NOMO-1 (cell line): ENCODE results near the gene RREB1.
"Not testable (repeated sequence)": the region's sequence is repeated elsewhere in the genome, so short reads cannot be mapped to it uniquely, and the experiment has no call there.

Experiments
- DNase-seq, 2 experiments: peaks; one replicate each; lab custom pipeline; 2025; ENCODE audit not compliant: unreplicated experiment in 2 of 2; lab: John Stamatoyannopoulos, UW

RREB1 gene

DNA sequence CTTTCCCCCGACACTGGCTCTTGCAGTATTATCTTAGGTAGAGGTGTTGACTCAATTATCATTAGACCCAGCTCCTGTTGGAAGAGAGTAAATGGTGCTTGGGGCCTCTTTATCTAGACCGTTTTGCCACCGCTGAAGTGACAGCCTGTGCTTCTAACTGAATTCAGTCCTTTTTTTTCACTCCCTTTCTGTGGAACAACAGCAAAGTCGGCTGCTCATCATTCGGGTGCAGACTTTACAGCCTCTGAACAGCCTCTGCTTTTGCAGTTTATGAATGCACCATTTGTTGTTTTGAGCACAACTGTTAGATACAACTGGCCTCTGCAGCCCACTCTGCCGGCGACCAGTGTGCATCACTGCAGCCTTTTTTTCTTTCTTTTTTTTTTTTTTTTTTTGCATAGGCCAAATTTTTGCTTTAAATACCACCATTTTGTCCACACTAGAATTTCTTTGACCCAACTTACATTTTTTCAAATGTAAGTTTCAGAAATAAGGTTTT is 35.8 kb downstream of the RREB1 start:
- peak in 1 of 2 experiments; percentile 27 for DNase-seq

GRCh38 chr6:7144872-7145584 is 37.3 kb downstream of the RREB1 start:
- peak in 1 of 2 experiments; percentile 53 for DNase-seq

GRCh38 chr6:7145585-7145884 is 37.8 kb downstream of the RREB1 start:
- DNase-seq: no peak

DNA sequence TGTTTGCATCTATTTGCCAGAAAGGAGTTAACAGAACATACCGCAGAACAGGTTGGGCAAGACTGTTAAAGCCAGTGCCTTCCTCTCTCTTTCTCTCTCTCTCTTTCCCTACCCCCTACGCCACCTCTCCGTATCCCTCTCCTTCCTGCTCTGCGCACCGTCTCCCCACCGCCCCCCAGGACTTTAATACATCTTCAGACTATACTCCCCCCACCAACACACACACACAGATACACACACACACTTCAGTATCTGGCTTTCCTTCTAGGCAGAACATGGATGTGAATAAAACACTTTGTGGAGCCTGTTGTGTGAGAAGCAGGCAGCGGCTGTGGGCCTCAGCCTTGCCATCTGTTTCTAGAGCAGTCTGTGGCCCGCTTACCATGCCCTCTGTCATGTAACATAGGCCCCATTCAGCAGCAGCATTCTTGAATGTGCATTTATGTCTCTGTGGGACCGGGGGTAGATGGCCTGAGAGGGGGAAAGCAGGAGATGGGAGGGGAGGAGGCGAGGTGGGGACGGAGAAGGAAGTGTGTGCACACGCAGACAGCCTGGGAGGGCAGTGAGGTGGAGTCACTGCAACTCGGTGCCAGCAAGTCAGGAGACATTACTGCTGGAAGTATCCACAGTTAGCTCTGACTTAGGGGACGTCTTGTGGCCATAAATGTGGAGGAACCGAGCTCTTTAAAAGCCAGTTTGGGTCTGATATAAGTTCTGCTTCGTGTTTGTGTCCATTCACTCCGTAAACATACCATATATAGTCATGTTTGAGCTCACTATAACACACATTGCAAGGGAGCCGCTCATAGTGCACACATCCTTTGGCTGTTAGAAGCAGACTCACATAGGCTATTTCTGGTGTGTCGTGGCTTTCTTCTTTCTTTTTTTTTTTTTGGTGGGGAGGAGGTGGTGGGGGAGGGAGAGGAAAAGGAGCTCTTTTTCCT is 38.4 kb downstream of the RREB1 start:
- DNase-seq: peak; percentile 83 to 85

DNA sequence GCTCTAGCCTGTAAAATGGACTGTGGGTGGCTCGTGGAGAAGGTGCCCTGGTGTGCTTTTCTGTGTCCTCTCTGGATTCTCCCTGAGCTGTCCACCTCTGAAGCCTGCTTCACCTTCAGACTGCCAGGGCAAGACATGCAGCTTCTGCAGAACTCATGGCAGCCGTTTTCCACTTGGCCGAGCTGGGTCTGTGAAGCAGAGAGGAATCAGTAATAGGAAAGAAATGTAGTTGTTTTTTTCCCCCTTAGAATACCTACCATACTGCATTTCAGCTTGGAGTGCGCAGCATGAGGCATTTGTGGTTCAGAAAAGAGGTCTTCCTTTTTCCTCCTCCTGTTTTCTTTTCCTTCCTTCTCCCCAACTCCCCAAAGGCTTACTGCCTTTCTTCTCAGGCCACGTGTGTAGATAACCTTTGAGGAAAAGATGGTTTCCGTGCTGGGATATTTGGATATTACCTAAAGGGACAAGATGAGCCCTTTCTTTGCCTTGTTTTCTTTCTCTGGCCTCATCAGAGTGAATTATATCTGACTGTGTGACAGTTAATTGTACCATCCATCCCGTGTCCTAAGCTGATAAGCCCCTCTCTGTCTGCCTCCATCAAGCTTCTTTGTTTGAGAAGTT is 39.4 kb downstream of the RREB1 start:
- DNase-seq: no peak

GRCh38 chr6:7148100-7148822 is 40.5 kb downstream of the RREB1 start:
- no peak for DNase-seq

DNA sequence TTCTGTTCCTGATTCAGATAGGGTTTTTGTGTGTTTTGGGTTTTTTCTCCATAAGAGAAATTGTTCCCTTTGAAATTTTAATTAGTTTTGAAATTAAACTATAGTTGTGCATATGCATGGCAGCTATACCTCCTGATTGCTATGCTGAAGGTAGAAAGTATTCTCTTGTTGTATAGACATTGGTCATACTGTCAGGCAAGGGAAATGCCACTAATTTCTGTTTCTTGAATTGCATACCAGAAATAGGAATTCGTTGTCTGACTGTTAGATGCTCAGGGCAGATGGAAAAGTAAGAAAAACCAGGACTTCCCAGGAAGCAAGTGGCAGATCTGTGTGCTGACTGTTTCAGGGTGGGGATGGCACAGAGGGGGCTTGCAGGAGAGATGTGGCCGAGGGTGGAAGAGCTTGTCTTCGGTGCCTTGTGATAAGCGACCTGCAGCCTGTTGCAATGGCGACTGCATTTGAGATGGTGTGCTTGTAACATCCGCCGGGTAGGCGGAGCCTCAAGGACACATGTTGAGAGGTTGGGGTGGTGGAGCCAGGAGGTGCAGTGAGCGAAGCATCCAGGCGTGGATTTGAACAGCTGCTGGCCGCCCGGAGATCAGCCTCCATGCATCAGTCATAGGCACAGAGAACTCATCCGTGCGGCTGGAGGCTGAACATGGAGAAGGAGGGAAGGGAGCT is 42.8 kb downstream of the RREB1 start:
- DNase-seq: no peak

DNA sequence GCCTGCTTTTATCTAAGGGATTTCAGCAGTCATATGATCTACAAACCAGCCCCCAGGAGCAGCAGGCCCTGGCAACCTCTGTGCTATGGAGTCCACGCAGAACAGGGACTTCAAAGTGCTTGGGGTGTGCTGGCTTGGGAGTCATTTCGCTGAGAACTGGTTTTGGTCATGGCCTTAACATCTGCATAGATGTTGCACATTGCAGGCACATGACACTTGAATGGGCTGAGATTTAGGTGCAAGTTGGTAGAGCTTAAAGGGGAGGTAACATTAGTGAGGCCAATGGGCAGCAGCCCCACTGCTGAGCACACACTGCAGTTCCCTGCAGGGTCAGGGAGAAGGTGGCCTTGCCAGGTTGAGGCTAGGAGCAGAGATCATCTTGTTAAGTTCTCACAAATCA is 43.6 kb downstream of the RREB1 start:
- no peak for DNase-seq

GRCh38 chr6:7152462-7152861 is 44.7 kb downstream of the RREB1 start:
- no peak for DNase-seq

DNA sequence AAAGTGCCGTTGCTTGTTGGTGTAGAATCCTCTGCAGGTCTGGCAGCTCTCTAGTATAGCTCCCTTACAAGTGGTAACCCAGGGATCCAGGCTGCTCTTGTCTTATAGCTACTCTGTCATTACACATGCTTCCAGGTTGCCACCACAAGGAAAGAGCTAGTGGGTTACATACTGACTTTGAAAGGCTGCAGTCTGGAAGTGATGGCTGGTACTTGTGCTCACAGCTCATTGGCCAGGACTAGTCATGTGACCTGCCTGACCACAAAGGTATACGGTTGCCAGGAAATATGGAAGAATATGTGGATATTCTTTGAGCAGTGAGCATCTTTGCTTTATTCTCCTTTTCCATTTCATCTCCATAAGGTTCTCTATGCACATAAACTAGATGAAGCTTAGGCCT is 46.0 kb downstream of the RREB1 start:
- no peak for DNase-seq

DNA sequence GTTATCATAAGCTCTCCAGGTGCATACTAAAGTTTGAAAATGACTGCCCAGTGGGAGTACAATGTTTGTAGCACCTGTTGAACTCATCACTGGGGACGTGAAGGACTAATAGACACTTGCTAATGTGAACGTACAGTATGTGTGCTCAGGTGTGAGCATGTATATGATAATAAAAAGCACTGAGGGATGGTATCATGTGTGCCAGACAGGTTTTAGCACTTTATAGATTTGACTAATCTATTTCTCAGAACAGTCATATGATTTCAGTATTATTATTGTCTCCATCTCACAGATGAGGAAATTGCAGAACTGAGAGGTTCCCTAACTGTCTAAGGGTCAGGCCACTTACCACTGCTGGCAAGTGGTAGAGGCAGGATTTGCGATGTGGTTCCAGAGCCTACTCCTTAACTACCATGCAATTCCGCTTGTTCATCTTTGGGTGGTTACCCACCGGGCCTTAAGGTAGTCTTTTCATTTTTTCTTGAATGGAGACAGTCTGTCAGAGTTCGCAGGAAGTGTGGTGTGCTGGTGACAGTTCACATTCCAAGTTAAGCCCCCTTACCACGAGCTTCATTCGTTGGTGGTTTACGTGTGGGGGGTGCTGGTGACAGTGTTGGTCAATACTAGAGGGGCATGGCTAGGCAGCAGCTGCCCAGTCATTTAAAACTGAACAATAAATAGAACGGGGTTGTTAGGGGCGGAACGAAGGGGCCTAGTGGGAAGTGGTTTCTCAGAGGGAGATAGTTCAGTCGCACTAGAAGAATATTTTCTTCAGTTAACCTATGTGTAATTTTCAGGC is 46.8 kb downstream of the RREB1 start:
- peak; percentile 91 to 96 for DNase-seq

- no peak for DNase-seq
Observed at GRCh38 chr6:7155871-7156579, 48.3 kb downstream of the RREB1 start.

DNA sequence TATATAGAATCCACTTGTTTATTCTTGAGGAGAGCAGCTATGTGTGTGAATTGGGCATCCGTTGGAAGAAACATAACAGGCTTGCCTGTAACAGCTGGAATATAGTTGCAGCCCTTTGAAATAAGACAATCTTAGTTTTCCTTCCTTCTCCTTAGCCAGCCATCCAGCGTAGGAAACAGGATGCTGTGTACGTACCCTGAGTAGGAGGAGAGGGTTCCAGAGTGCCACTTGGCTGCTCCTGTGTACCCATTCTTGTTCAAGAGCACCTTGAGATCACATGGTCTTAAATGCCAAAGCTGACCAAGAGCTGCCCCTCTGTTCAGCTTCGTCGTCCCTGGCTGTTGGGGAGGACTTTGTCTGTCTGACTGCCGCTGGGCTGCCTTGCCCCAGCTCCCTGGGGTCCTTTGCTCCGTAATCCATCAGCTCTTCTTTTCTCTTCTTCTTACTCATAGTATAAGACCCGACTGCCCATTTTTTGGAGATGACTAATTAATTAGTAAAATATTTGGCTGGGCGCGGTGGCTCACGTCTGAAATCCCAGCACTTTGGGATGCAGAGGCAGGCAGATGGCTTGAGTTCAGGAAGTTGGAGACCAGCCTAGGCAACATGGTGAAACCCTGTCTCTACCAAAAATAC is 49.0 kb downstream of the RREB1 start:
- DNase-seq: no peak

DNA sequence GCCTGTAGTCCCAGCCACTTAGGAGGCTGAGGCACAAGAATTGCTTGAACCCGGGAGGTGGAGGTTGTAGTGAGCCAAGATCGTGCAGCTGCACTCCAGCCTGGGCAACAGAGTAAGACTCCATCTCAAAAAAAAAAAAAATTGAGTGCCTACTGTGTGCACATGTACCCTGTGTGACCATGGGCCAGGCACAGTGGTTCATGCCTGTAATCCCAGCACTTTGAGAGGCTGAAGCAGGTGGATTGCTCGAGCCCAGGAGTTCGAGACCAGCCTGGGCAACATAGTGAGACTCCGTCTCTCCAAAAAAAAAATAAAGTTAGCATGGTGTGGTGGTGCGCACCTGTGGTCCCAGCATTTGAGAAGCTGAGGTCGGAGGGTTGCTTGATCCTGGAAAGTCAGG is 49.5 kb downstream of the RREB1 start:
- DNase-seq: not testable (repeated sequence)

GRCh38 chr6:7157752-7158616 is 50.2 kb downstream of the RREB1 start:
- DNase-seq: no peak

DNA sequence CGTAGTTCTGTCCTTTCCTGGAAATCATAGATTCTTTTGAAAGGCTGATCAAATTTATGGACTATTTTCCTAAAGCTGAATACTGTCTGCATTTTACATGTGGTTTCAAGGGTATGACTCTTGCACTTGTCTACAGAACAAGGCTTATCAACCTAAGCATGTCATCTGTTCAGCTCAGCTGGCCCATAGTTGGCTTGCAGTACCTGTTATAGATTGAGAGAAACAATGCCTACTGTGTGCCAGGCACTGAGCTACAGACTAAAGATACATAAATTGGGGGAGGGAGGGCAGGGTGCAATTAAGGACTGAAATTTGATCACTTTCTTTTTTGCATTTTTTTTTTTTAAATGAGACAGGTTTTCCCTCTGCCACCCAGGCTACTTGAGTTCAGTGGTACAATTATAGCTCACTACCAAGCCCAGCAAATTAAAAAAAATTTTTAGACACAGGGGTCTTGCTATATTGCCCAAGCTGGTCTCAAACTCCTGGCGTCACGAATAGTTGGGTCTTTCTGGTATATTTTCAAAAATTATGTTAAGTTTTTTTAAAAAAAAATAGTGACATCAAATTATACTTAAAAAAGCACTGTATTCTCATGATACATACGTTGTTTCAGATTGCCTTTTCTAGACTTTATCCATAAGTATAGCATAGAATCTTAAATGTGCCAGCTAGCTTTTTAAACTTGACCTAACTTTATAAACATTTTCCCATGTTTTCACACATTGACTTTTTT is 52.2 kb downstream of the RREB1 start:
- no peak for DNase-seq

DNA sequence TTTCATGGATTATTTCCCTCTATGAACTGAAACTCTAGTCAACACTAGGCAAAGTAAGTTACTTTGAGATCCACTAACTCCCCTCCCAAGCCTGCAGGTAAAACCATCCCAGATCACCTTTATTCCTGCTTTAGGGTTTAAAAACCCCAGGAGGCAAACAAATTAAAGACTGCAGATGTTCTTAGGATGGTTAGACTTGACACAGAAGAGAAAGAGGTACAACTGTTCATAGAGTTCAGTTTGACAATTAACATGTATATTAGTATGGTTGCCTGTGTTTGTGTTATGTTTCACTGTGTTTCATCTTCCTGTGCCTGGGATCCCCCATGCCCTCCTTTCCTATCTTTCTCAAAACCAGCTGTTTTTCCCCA is 53.5 kb downstream of the RREB1 start:
- no peak for DNase-seq
